ENCODE measurements around the gene MAML3.

MAML3 gene

DNA sequence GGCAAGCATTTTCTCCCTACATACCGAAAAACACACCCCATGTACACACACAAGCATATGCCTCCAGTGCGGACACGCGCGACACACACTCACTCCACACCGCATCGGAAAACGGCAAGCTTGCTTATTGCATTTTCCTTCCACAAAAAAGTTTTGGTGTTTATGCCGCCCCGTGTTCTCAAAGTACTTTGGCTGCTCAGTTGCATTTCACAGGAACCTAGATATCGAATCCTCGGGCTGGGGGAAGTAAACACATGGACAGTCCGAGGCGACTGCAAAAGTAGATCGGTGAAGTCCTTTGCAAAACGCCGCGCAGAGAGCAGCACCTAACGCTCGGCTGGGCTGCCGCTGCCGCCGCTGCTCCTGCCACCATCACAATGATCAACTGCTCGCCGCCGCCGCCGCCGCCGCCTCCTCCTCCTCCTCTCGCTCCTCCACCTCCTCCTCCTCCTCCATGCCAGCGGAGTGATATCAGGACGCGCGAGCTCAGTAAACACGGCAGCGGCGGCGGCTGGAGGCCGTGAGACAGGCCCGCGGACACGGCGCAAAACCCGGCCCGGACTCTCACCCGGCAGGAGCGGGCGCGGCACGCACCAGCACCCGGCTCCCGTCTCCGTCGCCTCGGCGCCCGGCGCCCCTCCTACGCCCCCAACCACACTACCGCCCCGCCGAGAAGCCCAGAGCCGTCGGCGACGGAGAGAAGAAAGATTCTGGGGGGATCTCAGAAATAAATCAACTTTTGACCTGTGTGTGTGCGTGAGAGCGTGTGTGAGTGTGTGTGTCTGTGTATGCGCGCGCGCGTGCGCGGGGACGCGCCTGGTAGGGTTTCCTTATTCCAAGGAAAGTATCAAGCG is at the start of gene MAML3:
Gene MAML3, minus strand, starts transcription at position 467 of the 854 bp plus-strand sequence. CDS start 857 bp downstream, outside the sequence.
- FAIRE-seq (no peak), DNase-seq (ENCODE audit: insufficient read length, low spot score) (no peak)
- TF ChIP-seq, protein P1, sequence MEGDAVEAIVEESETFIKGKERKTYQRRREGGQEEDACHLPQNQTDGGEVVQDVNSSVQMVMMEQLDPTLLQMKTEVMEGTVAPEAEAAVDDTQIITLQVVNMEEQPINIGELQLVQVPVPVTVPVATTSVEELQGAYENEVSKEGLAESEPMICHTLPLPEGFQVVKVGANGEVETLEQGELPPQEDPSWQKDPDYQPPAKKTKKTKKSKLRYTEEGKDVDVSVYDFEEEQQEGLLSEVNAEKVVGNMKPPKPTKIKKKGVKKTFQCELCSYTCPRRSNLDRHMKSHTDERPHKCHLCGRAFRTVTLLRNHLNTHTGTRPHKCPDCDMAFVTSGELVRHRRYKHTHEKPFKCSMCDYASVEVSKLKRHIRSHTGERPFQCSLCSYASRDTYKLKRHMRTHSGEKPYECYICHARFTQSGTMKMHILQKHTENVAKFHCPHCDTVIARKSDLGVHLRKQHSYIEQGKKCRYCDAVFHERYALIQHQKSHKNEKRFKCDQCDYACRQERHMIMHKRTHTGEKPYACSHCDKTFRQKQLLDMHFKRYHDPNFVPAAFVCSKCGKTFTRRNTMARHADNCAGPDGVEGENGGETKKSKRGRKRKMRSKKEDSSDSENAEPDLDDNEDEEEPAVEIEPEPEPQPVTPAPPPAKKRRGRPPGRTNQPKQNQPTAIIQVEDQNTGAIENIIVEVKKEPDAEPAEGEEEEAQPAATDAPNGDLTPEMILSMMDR (IDR thresholded peaks at IDR 0.05; ENCODE audit: insufficient read depth, missing control alignments): no peak

DNA sequence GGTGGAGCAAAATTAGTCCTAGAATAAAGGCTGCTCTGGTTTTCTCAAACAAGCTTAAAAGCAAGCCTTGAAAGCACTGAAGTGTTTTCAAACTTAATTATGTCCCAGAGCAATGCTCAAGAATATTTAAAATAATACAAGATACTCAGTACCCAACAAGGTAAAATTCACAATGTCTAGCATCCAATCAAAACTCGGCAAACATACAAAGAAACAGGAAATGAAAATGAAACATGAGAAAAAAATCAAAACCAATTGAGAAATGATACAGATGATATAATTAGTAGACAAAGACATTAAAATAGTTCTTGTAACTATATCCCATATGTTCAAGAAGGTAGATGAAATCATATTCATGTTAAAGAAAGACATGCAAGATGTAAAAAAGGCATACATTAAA is 45.0 kb upstream of the MAML3 start:
- DNase-seq (ENCODE audit: insufficient read length, low spot score) (no peak), FAIRE-seq (no peak)
- TF ChIP-seq, protein P1 (IDR thresholded peaks at IDR 0.05; ENCODE audit: insufficient read depth, missing control alignments): no peak

DNA sequence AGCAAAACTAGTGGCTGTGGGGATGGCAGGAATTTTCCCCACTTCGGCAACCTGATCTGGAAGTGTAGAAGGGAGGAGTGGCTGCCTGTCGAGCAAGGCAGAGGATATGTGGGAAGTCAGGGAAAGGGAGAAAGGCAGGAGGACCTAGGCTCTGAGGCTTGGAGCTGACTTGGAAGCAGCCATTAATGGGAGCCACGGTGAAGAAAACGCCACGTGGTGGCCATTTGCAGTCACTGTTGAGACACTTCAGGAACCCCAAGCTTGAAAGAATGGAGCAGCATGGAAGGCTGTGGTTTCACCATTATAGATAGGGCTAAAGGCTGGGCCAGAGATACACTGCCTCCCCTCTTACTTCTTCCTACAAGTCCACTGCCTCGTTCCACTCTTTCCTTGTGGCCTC is 41.8 kb upstream of the MAML3 start:
- FAIRE-seq (no peak), DNase-seq (ENCODE audit: insufficient read length, low spot score) (no peak)
- TF ChIP-seq, protein P1 (IDR thresholded peaks at IDR 0.05; ENCODE audit: insufficient read depth, missing control alignments): no peak

DNA sequence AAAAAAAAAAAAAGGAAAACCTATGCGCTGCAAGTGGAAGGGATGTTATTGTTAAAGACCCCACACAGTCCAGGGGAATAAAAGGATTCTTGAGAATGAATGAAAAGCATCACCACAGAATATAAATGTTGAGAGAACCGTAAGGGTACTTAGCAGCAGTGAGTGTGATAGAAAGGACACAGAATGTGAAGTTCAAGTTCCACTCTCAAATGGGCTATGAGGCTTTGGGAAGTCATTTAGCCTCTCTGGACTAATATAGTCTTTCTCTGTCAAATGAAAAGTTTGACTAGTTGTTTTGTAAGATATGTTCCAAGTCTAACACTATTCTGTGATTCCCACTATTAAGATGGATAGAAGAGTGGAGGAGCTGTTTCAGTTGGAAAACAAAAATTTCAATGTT is 35.8 kb upstream of the MAML3 start:
- TF ChIP-seq, protein P1 (IDR thresholded peaks at IDR 0.05; ENCODE audit: insufficient read depth, missing control alignments): no peak
- DNase-seq (ENCODE audit: insufficient read length, low spot score) (no peak), FAIRE-seq (no peak)

DNA sequence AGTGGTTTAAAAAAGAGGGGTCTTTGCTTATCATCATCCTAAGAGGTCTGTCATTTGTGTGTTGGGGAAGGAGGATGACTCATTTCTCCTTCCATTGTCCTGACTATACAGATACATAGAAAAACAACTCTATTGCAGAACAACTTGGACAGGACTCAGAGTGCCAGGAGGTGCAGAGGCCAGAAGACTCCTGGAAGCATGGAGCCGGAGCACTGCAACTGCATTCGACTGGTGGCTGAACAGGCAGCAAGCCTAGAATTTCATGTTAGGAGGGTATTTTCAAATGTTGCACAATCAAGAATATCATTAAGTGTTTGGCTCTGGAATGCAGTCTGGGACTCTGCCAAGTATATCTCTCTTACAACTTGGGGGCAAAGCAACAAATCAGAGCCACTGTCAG is 35.0 kb upstream of the MAML3 start:
- FAIRE-seq (no peak), DNase-seq (ENCODE audit: insufficient read length, low spot score) (no peak)
- TF ChIP-seq, protein P1 (IDR thresholded peaks at IDR 0.05; ENCODE audit: insufficient read depth, missing control alignments): no peak

DNA sequence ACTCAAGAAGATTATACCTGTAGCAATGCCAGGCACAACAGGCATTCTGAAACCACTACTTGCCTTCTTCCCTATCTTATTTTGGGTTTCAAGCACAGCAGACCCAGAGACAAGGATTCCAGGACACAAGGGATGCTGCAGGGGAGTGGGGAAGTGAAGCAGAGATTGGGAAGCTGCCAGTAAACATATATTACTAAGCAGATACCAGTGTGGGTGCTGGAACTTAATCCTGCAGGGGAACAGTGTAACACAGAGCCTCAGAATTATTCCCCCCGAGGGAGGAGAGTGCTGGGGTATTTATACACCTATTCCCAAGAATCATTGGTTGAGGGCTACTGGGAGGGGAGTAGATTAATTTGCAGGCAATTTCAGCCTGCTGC is 33.3 kb upstream of the MAML3 start:
- TF ChIP-seq, protein P1 (IDR thresholded peaks at IDR 0.05; ENCODE audit: insufficient read depth, missing control alignments): no peak
- FAIRE-seq (no peak), DNase-seq (ENCODE audit: insufficient read length, low spot score) (no peak)

DNA sequence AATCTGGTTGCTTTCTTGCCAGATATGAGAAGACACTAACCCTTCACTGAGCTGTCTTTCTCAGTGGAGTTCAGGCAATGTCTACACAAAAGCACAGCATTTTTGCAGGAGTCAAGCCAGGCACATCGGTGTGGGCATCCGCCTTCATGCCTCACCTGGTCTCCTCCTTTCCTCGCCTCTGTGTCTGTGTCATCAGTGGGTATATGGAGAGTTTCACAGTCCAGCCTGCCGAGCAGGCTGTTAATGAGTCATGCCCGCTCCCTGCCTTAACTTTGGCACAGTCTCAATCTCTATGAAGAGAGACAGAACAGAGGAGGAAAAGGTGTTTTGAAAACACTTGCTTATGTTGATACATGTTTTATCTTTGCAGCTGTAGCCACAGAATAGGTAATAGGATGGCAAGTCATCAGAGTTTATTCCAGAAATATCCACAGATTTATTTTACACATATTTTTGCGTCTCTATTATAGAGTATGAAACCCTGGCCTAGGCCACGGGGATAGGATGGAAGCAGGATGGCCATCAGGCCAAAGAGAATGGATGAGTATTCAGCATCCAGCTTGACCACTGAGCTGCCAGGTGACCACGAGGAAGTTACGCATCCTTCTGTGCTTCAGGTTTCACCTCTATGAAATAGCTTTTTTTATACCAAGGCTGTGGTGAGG is 32.8 kb upstream of the MAML3 start:
- TF ChIP-seq, protein P1 (IDR thresholded peaks at IDR 0.05; ENCODE audit: insufficient read depth, missing control alignments): no peak
- DNase-seq (ENCODE audit: insufficient read length, low spot score): no peak
- FAIRE-seq: no peak
